ENCODE data around the gene STIMATE. TPM values are rescaled to one million over a fixed set of nuclear protein-coding genes. Genes with fewer than 3 reads are reported as not detected.

The STIMATE gene
- total RNA-seq, 2 experiments from 2014 or later: 43.3 to 47.8 TPM

DNA sequence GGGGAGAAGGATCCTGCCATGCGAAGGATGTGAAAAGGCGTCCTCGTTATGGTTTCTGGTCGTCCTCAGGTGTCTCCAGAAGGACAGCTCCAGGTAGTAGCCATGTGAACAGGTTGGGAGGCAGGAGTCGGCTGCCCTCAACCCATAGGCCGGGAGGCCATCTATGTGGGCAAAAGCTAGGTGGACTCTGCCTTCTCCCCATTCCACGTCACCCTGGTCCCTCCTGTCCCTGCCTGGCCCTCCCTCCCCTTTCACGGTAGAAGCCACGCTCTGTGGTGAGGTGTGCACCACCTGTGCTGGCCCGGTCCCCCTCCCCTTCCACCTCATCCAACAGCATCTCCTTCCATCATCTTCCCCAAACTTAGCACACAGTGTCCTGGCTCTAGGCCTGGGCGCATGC lies 86.4 kb downstream of the STIMATE start:
- CTCF ChIA-PET: interaction anchor here (1.0 kb wide), 1 partner anchor 30 kb away, joined by 3 read pairs; no protein-coding TSS in a partner anchor
- H3K27ac Mint-ChIP-seq: no peak overlapping the region
- no peak overlapping the region for H3K4me3 Mint-ChIP-seq
- peaks cover 9% of the 10 kb centered on the region for H3K4me1 Mint-ChIP-seq
- H3K36me3 Mint-ChIP-seq: no peaks in the 10 kb centered on the region
- DNase-seq (no peak), ATAC-seq (no peak)
- no peaks in the 10 kb centered on the region for H3K27me3 Mint-ChIP-seq
- no peaks in the 10 kb centered on the region for H3K9me3 Mint-ChIP-seq (ENCODE audit: low read depth)

DNA sequence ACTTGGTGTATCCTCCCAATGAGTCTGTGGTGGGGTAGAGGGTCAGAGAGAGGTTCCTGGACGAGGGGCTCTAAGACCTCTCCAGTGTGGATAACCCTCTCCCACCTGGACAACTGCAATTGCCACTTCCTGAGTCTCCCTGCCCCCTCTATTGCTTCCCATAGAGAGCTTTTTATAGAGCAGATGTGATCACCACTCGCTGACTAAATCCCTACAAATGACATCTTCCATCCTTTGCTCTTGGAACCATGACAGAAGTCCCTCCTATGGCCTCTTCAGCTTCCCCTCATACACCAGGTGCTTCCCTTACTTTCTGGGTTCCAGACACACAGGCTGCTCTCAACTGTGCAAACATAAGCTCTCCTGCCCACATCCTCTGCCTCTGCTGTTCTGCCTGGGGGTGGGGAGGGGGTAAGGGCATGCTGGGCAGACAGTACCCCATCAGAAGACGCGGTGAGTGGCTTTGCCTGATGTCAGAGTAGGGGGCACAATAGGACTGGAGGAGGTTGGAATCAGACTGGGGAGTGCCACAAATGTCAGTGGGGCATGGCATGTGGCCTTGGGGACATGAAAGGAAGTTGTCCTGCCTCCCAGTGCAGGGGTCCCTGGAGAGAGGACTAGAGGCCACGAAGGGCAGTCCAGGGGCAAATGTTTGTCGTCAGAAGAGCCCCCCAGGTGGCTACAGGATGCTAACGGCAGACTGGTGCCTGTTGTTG lies 87.5 kb downstream of the STIMATE start:
- CTCF ChIA-PET: interaction anchor here (2.0 kb wide), 1 partner anchor 11 kb away, joined by 8 read pairs; no protein-coding TSS in a partner anchor
- ATAC-seq (no peak), DNase-seq (no peak)
- H3K36me3 Mint-ChIP-seq: no peaks in the 10 kb centered on the region
- H3K4me1 Mint-ChIP-seq: peaks cover 9% of the 10 kb centered on the region
- H3K4me3 Mint-ChIP-seq: no peak overlapping the region
- no peak overlapping the region for H3K27ac Mint-ChIP-seq
- H3K27me3 Mint-ChIP-seq: no peaks in the 10 kb centered on the region
- no peaks in the 10 kb centered on the region for H3K9me3 Mint-ChIP-seq (ENCODE audit: low read depth)

GRCh38 chr3:52809149-52809548 lies 88.2 kb downstream of the STIMATE start:
- Mint-ChIP-seq H3K27ac (no peak overlapping the region), H3K4me1 (peaks cover 9% of the 10 kb centered on the region), H3K27me3 (no peaks in the 10 kb centered on the region), H3K9me3 (ENCODE audit: low read depth) (no peaks in the 10 kb centered on the region), H3K36me3 (no peaks in the 10 kb centered on the region), H3K4me3 (no peak overlapping the region)
- CTCF ChIA-PET: interaction anchor here (2.0 kb wide), 1 partner anchor 10 kb away, joined by 8 read pairs; no protein-coding TSS in a partner anchor
- ATAC-seq: no peak
- no peak for DNase-seq

DNA sequence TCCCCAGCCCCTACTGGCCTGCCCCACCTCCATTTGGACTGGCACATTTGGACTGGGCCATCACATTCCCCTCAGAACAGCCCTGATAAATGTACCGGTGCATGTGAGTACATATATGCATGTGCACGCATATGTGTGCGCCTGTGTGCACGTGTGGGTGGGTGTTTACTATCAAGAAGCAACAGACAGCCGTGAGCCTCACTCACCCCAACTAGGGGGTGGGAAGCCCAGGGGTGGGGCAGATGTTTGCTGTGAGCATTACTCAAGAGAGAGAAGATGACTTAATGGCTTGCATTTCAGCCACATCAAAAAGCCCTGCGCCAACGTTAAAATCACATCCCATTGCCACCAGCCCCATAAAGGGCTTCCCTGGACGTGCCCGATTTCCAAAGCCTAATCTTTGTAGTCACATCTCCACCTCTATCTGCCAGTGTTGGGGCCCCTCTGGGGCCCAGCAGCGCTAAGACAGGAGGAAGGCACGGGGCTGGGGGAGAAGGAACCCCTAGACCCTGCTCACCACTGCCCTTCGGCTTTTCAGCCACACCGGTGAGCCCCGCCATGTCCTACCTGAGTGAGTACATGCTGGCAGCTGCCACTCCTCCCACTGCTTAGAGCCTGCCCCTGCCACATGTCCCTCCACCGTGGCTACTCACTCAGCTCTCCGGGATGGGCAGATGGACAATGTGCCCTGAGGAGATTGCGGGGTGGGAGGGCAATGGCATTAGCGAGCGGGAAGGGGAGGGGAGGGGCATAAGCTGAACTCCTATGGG lies 91.9 kb downstream of the STIMATE start:
- CTCF ChIA-PET: no interaction called here
- Mint-ChIP-seq H3K27me3 (no peaks in the 10 kb centered on the region), H3K4me3 (no peak overlapping the region), H3K36me3 (no peaks in the 10 kb centered on the region), H3K27ac (no peak overlapping the region), H3K4me1 (peaks cover 9% of the 10 kb centered on the region), H3K9me3 (ENCODE audit: low read depth) (no peaks in the 10 kb centered on the region)
- ATAC-seq: no peak
- DNase-seq: no peak

GRCh38 chr3:52801839-52802238 lies 95.5 kb downstream of the STIMATE start:
- H3K4me3 Mint-ChIP-seq: no peak overlapping the region

GRCh38 chr3:52800079-52800478 lies 97.3 kb downstream of the STIMATE start:
- no peak overlapping the region for H3K27ac Mint-ChIP-seq
- no peaks in the 10 kb centered on the region for H3K4me1 Mint-ChIP-seq
- no peak for DNase-seq
- ATAC-seq: no peak
- H3K4me3 Mint-ChIP-seq: no peak overlapping the region
- no peaks in the 10 kb centered on the region for H3K27me3 Mint-ChIP-seq
- H3K9me3 Mint-ChIP-seq (ENCODE audit: low read depth): no peaks in the 10 kb centered on the region
- H3K36me3 Mint-ChIP-seq: no peaks in the 10 kb centered on the region
- CTCF ChIA-PET: interaction anchor here (1.6 kb wide), 1 partner anchor 21 kb away, joined by 7 read pairs; no protein-coding TSS in a partner anchor

More at GRCh38 chr3:52801839-52802238, 95.5 kb downstream of the STIMATE start:
- ATAC-seq (no peak), DNase-seq (no peak)
- H3K27me3 Mint-ChIP-seq: no peaks in the 10 kb centered on the region
- no peak overlapping the region for H3K27ac Mint-ChIP-seq
- H3K36me3 Mint-ChIP-seq: no peaks in the 10 kb centered on the region
- CTCF ChIA-PET: no interaction called here
- H3K4me1 Mint-ChIP-seq: no peaks in the 10 kb centered on the region
- no peaks in the 10 kb centered on the region for H3K9me3 Mint-ChIP-seq (ENCODE audit: low read depth)

- ATAC-seq: no peak
- no peaks in the 10 kb centered on the region for H3K27me3 Mint-ChIP-seq
- H3K4me3 Mint-ChIP-seq: no peak overlapping the region
- H3K36me3 Mint-ChIP-seq: no peaks in the 10 kb centered on the region
- no peaks in the 10 kb centered on the region for H3K9me3 Mint-ChIP-seq (ENCODE audit: low read depth)
- no peak overlapping the region for H3K27ac Mint-ChIP-seq
- H3K4me1 Mint-ChIP-seq: no peaks in the 10 kb centered on the region
- CTCF ChIA-PET: interaction anchor here (0.7 to 1.6 kb wide), 5 partner anchors 9 to 105 kb away, joined by 3 to 8 read pairs (median 3); no protein-coding TSS in a partner anchor
- DNase-seq: no peak
Observed at GRCh38 chr3:52798978-52799476, 98.3 kb downstream of the STIMATE start.

DNA sequence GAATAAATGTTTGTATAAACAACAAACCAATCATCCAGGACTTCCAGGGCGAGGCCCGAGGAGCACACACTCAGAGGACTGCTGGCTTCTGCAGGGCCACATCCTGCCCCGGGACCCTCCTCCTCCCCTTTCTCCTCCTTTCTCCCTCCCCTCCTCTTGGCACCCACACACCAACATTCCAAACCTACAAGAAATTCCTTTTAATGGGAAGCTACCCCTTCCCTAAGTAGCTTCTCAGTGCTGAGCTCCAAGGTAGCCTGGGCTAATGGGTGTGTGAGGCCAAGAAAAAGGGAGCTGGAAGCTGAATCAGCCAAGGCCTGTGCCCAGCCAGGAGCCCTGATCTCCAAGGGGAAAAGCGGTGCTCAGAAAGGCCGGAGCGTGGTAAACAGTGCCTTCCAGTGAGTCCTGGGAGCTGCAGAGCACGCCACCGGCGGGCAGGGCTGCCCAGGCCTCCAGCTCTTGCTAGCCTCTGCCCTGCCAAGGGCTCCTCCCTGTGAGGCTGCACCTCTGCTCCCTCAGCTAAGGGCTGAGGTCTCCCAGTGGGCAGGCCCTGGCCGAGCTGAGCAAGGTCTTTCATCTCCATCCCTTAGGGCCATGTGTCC lies 98.9 kb downstream of the STIMATE start:
- DNase-seq (no peak), ATAC-seq (no peak)
- Mint-ChIP-seq H3K9me3 (ENCODE audit: low read depth) (no peaks in the 10 kb centered on the region), H3K4me3 (no peak overlapping the region), H3K36me3 (no peaks in the 10 kb centered on the region), H3K27ac (no peak overlapping the region), H3K27me3 (no peaks in the 10 kb centered on the region), H3K4me1 (no peaks in the 10 kb centered on the region)
- CTCF ChIA-PET: interaction anchor here (0.7 to 1.6 kb wide), 4 partner anchors 11 to 106 kb away, joined by 3 to 8 read pairs (median 5); no protein-coding TSS in a partner anchor

GRCh38 chr3:52796411-52796810 lies 100.9 kb downstream of the STIMATE start:
- Mint-ChIP-seq H3K27me3 (no peaks in the 10 kb centered on the region), H3K36me3 (no peaks in the 10 kb centered on the region), H3K4me1 (no peaks in the 10 kb centered on the region), H3K9me3 (ENCODE audit: low read depth) (no peaks in the 10 kb centered on the region), H3K27ac (no peak overlapping the region), H3K4me3 (no peak overlapping the region)
- DNase-seq: no peak
- ATAC-seq: no peak
- CTCF ChIA-PET: no interaction called here

GRCh38 chr3:52795298-52795900 lies 101.9 kb downstream of the STIMATE start:
- Mint-ChIP-seq H3K36me3 (no peaks in the 10 kb centered on the region), H3K9me3 (ENCODE audit: low read depth) (no peaks in the 10 kb centered on the region), H3K4me3 (no peak overlapping the region), H3K27me3 (no peaks in the 10 kb centered on the region), H3K4me1 (no peaks in the 10 kb centered on the region), H3K27ac (no peak overlapping the region)
- CTCF ChIA-PET: no interaction called here
- no peak for DNase-seq
- ATAC-seq: no peak

DNA sequence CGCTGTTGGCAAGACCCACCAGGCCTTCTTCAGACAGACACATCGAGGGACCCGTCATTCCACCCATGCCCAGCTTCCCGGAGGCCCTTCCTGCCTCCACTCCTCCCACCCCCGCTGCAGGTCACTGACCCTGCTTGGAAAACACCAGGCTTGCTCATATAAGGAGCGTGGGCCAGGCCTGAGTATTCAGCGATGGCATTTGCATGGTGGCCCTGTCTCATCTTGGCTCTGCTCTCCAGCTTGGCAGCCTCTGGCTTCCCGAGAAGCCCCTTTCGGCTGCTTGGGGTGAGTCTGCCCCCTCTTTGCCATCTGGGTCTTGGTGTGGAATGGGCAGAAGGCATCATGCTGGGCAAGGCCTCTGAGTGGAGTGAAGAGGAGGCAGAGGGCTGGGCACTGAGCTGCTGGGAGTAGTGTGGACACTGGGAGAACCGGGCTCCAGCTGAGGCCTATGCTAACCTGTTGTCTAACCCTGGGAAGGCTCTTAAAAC lies 102.7 kb downstream of the STIMATE start, which contains the start of gene ITIH3:
ITIH3 (plus strand) TSS at position 185 of the 488 bp plus-strand sequence; CDS start at position 193, 8 bp downstream.
- ATAC-seq: no peak
- Mint-ChIP-seq H3K27me3 (no peaks in the 10 kb centered on the region), H3K4me3 (no peak within 1 kb of the TSS), H3K9me3 (ENCODE audit: low read depth) (no peaks in the 10 kb centered on the region), H3K27ac (no peak within 1 kb of the TSS), H3K4me1 (no peaks in the 10 kb centered on the region), H3K36me3 (no peaks in the 10 kb centered on the region)
- DNase-seq: no peak
- CTCF ChIA-PET: no interaction called here

DNA sequence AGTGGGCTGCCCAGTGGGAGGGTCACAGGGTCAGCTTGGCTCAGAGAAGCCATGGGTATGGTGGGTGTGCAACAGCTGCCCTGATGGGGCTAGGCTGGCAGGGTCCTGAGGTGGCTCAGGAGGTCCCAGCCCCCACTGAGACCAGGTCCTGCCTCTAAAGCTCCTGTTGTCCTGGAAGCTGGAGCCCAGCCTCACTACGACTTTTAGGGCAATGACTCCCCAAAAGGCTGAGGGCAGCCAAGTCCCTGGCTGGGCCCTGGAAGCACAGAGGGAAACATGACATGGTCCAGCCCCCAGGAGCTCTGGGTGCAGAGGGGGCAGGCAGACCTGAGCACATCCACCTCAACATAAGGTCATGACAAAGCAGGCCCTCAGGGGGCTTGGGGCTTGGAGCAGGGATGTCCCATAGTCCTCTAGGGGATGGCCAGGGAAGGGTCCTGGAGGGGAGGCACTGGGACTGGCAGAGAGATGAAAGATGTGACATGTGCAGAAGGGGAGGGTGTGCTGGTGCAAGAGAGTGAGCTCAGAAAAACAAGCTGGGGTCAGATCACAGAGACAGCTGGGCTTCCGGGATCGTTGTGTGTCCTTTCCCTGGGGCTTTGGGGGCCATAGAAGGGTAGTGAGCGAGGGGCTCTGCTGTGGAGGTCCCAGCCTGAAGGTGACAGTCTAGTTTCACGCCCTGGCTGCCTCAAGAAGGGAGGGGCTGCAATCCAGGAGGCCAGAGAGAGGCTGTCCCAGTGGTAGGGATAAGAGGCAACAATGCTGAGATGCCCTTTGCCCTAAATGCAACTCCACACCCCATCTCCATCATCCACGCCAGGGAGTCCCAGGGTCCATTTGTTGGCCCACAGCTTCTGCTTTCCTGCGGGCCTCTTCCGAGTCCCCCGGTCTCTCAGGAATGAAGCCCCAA lies 103.4 kb downstream of the STIMATE start:
- no peak overlapping the region for H3K4me3 Mint-ChIP-seq
- no peaks in the 10 kb centered on the region for H3K9me3 Mint-ChIP-seq (ENCODE audit: low read depth)
- no peak for DNase-seq
- H3K27me3 Mint-ChIP-seq: no peaks in the 10 kb centered on the region
- H3K36me3 Mint-ChIP-seq: no peaks in the 10 kb centered on the region
- ATAC-seq: no peak
- H3K4me1 Mint-ChIP-seq: no peaks in the 10 kb centered on the region
- H3K27ac Mint-ChIP-seq: no peak overlapping the region
- CTCF ChIA-PET: interaction anchor here (0.5 kb wide), 1 partner anchor 114 kb away, joined by 3 read pairs; no protein-coding TSS in a partner anchor

All from activated CD8-positive, alpha-beta memory T cell treated with anti-CD3 and anti-CD28 coated beads, Interleukin-2, amount 10 ng/mL, durations not matched to agents 7 days and 5 days (primary cell).